ENCODE measurements around the gene OR6B1. TPM values are rescaled to one million over a fixed set of nuclear protein-coding genes. Genes with fewer than 3 reads are reported as not detected.

The OR6B1 gene
- total and polyA plus RNA-seq, 2 of the 8 experiments (the other 6 are each of a cell fraction or from before 2014, with no cell fraction given) = not detected

DNA sequence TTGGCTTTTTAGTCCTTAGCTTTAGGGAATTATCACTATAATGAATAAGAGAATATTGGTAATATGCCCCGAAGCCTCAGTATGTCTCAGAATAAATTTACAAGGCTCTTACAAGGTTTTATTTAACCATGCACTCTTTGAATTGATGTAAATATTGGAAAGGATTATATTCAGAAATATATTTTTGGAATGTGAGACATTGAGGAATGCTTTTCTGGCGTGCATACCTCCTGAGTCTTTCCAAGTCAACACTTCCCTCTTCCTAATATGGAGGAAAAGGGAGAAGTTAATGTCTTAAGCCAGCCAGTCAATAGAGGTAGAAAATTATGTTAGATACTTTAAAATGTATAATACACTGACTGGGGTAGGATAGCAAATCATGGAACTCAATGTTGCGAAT is 46.7 kb upstream of the OR6B1 start:
- peaks cover 0 to 3% (median 0%) of the 10 kb centered on the region in 4 experiments; a peak in 1 of 7 replicates for H3K4me1 ChIP-seq (replicated peaks in 1 of 4; ENCODE audit: control insufficient read depth in 3 of 4, insufficient read depth in 4 of 4, low read length in 3 of 4)
- no peak overlapping the region for H3K4me2 ChIP-seq (ENCODE audit: insufficient read depth in 1 of 2, low read depth in 2 of 2, low read length in 2 of 2)
- no peaks in the 10 kb centered on the region for H3K23me2 ChIP-seq (ENCODE audit: low read depth, low read length)
- TF ChIP-seq SP1 (IDR thresholded peaks at IDR 0.05; ENCODE audit: low read depth, low read length) (no peak), JUN (IDR thresholded peaks at IDR 0.05; ENCODE audit: low read depth, low read length) (no peak), NRF1 (IDR thresholded peaks at IDR 0.05; ENCODE audit: low read depth, low read length) (no peak), CTBP2 (IDR thresholded peaks at IDR 0.05; ENCODE audit: borderline replicate concordance, insufficient read depth, insufficient read length, low read length) (no peak), CEBPB (IDR thresholded peaks at IDR 0.05; ENCODE audit: low read depth, low read length) (no peak), CHD1 (IDR thresholded peaks at IDR 0.05; ENCODE audit: low read depth, low read length) (no peak), SRF (IDR thresholded peaks at IDR 0.05; ENCODE audit: low read depth, low read length) (no peak), TAF1 (IDR thresholded peaks at IDR 0.05; ENCODE audit: low read depth, low read length) (no peak), NANOG (IDR thresholded peaks at IDR 0.05; ENCODE audit: insufficient read depth, low read depth, low read length, poor library complexity, severe bottlenecking) (no peak), CBX8 (IDR thresholded peaks at IDR 0.05; ENCODE audit: borderline replicate concordance, low read depth, low read length) (no peak), SIRT6 (IDR thresholded peaks at IDR 0.05; ENCODE audit: low read length) (no peak), SP2 (IDR thresholded peaks at IDR 0.05; ENCODE audit: low read length) (no peak)
- FAIRE-seq (no peak), DNase-seq (ENCODE audit: low read depth in 1 of 2, low spot score in 2 of 2) (no peak)
- H3K14ac ChIP-seq (ENCODE audit: insufficient read length) = no peak overlapping the region
- no peaks in the 10 kb centered on the region for H4K20me1 ChIP-seq (replicated peaks in 1 of 2; ENCODE audit: control insufficient read depth in 1 of 2, insufficient read depth in 2 of 2, low read length in 2 of 2)
- H3K18ac ChIP-seq (ENCODE audit: extremely low read depth, low read length) = no peak overlapping the region
- no peaks in the 10 kb centered on the region for H3K79me2 ChIP-seq (ENCODE audit: control insufficient read depth in 1 of 2, insufficient read depth in 2 of 2, low read length in 2 of 2)
- no peak overlapping the region for H2AK5ac ChIP-seq (ENCODE audit: low read depth, low read length)
- no peak overlapping the region for H4K8ac ChIP-seq (ENCODE audit: extremely low read depth, insufficient read depth, low read length)
- no peak overlapping the region for H2BK12ac ChIP-seq (ENCODE audit: low read depth, low read length)
- no peaks in the 10 kb centered on the region for H3K36me3 ChIP-seq (ENCODE audit: control insufficient read depth in 2 of 4, insufficient read depth in 4 of 4, low read length in 3 of 4)
- no peak overlapping the region for H2BK20ac ChIP-seq (ENCODE audit: low read length)
- H2AFZ ChIP-seq (ENCODE audit: low read length) = no peak overlapping the region
- no peak overlapping the region for H3K4ac ChIP-seq (replicated peaks; ENCODE audit: insufficient read length, low read depth, low read length)
- no peak overlapping the region for H3K56ac ChIP-seq (replicated peaks; ENCODE audit: insufficient read length, low read depth, low read length)
- 89% methylated on average over 3 of the region's 3 CpGs; no CpG with 5 or more reads in 1 of the 2 experiments for WGBS, 2 experiments (ENCODE audit: extremely low coverage in 1 of 2, insufficient coverage in 1 of 2, insufficient read length in 1 of 2, insufficient replicate concordance in 2 of 2, low coverage in 1 of 2, low lambda C conversion rate in 2 of 2, missing lambda C conversion rate in 1 of 2)
- no peak overlapping the region for H3K23ac ChIP-seq (ENCODE audit: insufficient read length)
- no peak overlapping the region for H3K4me3 ChIP-seq (ENCODE audit: extremely low read depth in 1 of 4, insufficient read depth in 2 of 4, low read depth in 3 of 4, low read length in 4 of 4)
- no peaks in the 10 kb centered on the region for H3K27me3 ChIP-seq (replicated peaks in 1 of 4; ENCODE audit: control insufficient read depth in 3 of 4, extremely low read depth in 1 of 4, insufficient read depth in 3 of 4, low read length in 3 of 4)
- ChIA-PET POLR2A (ENCODE audit: partially characterized antibody) (no interaction called here), CTCF (ENCODE audit: partially characterized antibody) (no interaction called here)
- no peak overlapping the region for H4K5ac ChIP-seq (ENCODE audit: insufficient read length, low read depth, low read length)
- H2BK120ac ChIP-seq (replicated peaks; ENCODE audit: low read depth, low read length) = no peak overlapping the region
- H3K79me1 ChIP-seq (ENCODE audit: low read depth, low read length) = no peaks in the 10 kb centered on the region
- no peak overlapping the region for H4K91ac ChIP-seq (replicated peaks; ENCODE audit: insufficient read length, low read length)
- no peak overlapping the region for H3K27ac ChIP-seq (ENCODE audit: low read depth, low read length)
- no peaks in the 10 kb centered on the region for H3K9me3 ChIP-seq (ENCODE audit: insufficient read depth in 2 of 2, low read depth in 1 of 2, low read length in 1 of 2)
- H2BK5ac ChIP-seq (ENCODE audit: low read depth, low read length) = no peak overlapping the region
- H2BK15ac ChIP-seq (ENCODE audit: low read length) = no peak overlapping the region
- H3K9ac ChIP-seq (replicated peaks in 1 of 4; ENCODE audit: extremely low read depth in 1 of 4, low read depth in 3 of 4, low read length in 3 of 4) = no peak overlapping the region

Measured in H1 (cell line).